HCT116 (cell line): ENCODE data around the gene MEAK7.

Source experiments
- ATF3 ChIP-seq: IDR thresholded peaks from 2 replicates; pipeline ENCODE4 v1.6.1; 2012
- CEBPB ChIP-seq: IDR thresholded peaks from 2 replicates; pipeline ENCODE4 v1.6.1; 2012; ENCODE audit warnings: low read depth
- CTCF ChIP-seq, 3 experiments: fragments of 200-600 bp in 1 of 3; sonication (generic) in 1 of 3; IDR thresholded peaks in 2 of 3; conservative IDR thresholded peaks in 1 of 3; 2 replicates each; pipeline ENCODE4 v1.5.1; 2012 to 2017; ENCODE audit warnings: low read depth in 2 of 3, low read length in 2 of 3, antibody characterized with exemption in 1 of 3, borderline replicate concordance in 1 of 3, control low read depth in 1 of 3, mild to moderate bottlenecking in 1 of 3, mixed read lengths in 1 of 3, mixed run types in 1 of 3, moderate library complexity in 1 of 3; ENCODE audit not compliant: insufficient read depth in 1 of 3
- EGR1 ChIP-seq: IDR thresholded peaks from 2 replicates; pipeline ENCODE4 v1.6.1; 2012; ENCODE audit warnings: low read depth
- EZH2 ChIP-seq: fragments of 200-600 bp; sonication (generic); IDR thresholded peaks from 2 replicates; pipeline ENCODE4 v1.6.1; 2017; ENCODE audit warnings: antibody characterized with exemption, mixed run types
- EZH2phosphoT487 ChIP-seq: fragments of 200-600 bp; IDR thresholded peaks from 2 replicates; pipeline ENCODE4 v1.6.1; 2018; ENCODE audit warnings: antibody characterized with exemption, borderline replicate concordance
- MAX ChIP-seq: IDR thresholded peaks from 2 replicates; pipeline ENCODE4 v1.6.1; 2012
- POLR2A ChIP-seq: IDR thresholded peaks from 2 replicates; pipeline ENCODE4 v1.7.0; 2011; ENCODE audit warnings: borderline replicate concordance; ENCODE audit not compliant: insufficient read depth, insufficient read length; ENCODE audit errors: extremely low read depth
- POLR2AphosphoS5 ChIP-seq: IDR thresholded peaks from 2 replicates; pipeline ENCODE4 v1.6.1; 2011; ENCODE audit warnings: mild to moderate bottlenecking, low read depth, low read length, moderate library complexity
- RAD21 ChIP-seq: IDR thresholded peaks from 2 replicates; pipeline ENCODE4 v1.6.1; 2012; ENCODE audit warnings: low read depth, mild to moderate bottlenecking
- REST ChIP-seq: IDR thresholded peaks from 2 replicates; pipeline ENCODE4 v1.6.1; 2012; ENCODE audit warnings: low read depth
- SIN3A ChIP-seq: IDR thresholded peaks from 2 replicates; pipeline ENCODE4 v1.6.1; 2012; ENCODE audit warnings: low read depth
- TCF7L2 ChIP-seq: IDR thresholded peaks from 2 replicates; pipeline ENCODE4 v1.7.0; 2011; ENCODE audit warnings: borderline replicate concordance, inconsistent platforms; ENCODE audit not compliant: insufficient read depth, insufficient read length; ENCODE audit errors: extremely low read depth
- YY1 ChIP-seq: IDR thresholded peaks from 2 replicates; pipeline ENCODE4 v1.6.1; 2011; ENCODE audit warnings: low read length, low read depth, moderate library complexity, mild to moderate bottlenecking; ENCODE audit not compliant: insufficient replicate concordance; ENCODE audit errors: extremely low read depth

- TF ChIP-seq CTCF (IDR thresholded peaks at IDR 0.05 in 2 of 3, conservative IDR thresholded peaks at IDR 0.05 in 1 of 3; ENCODE audit: borderline replicate concordance in 1 of 3, insufficient read depth in 1 of 3, low read depth in 2 of 3, low read length in 2 of 3) = no peak
- no peak for TF ChIP-seq RAD21
- no peak for TF ChIP-seq EZH2phosphoT487
- no peak for TF ChIP-seq EGR1
- TF ChIP-seq POLR2AphosphoS5 = no peak
- TF ChIP-seq EZH2 = no peak
- no peak for TF ChIP-seq POLR2A
- no peak for TF ChIP-seq ATF3
- no peak for TF ChIP-seq TCF7L2
- TF ChIP-seq MAX = no peak
- no peak for TF ChIP-seq YY1
- TF ChIP-seq CEBPB = no peak
- no peak for TF ChIP-seq SIN3A
- TF ChIP-seq REST = no peak
Measured at GRCh38 chr16:84483882-84484565, 20.4 kb downstream of the MEAK7 start.
